Lower leg skin (tissue), 3 donors: ENCODE measurements around the gene SLC4A4.

Experiments
- POLR2A ChIP-seq, 2 donors: fragments of 450-650 bp; IDR thresholded peaks; one replicate each; pipeline ENCODE4 v1.6.1; 2016 to 2017; ENCODE audit warnings: antibody characterized with exemption in 2 of 2, mild to moderate bottlenecking in 1 of 2, moderate library complexity in 1 of 2
- TF ChIP-seq, protein P1 (sequence below), 3 donors: fragments of 450-650 bp; IDR thresholded peaks; one replicate each; pipeline ENCODE4 v1.5.1; 2016; ENCODE audit warnings: antibody characterized with exemption in 3 of 3, mild to moderate bottlenecking in 3 of 3, moderate library complexity in 2 of 3

DNA sequence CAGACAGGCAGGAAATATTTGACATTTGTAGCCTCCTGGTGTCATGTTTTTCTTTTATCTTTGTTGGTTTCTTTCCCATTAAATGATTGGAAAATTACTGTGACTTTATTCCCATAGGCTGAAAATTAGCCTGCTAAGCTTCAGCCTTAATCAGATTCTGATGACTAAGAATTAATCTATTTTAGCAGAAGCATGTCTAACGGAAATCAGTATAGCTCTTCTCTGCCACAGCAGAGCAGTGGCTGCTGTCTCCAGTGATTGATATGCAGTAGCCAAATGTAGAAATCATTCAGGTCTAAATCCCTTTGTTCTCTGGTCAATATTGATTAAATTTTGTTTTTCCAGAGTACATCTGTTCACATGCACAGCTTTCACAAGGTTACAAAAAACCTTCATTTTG, 245.8 kb downstream of the SLC4A4 start:
- TF ChIP-seq POLR2A (IDR thresholded peaks at IDR 0.05): no peak
- TF ChIP-seq, protein P1, sequence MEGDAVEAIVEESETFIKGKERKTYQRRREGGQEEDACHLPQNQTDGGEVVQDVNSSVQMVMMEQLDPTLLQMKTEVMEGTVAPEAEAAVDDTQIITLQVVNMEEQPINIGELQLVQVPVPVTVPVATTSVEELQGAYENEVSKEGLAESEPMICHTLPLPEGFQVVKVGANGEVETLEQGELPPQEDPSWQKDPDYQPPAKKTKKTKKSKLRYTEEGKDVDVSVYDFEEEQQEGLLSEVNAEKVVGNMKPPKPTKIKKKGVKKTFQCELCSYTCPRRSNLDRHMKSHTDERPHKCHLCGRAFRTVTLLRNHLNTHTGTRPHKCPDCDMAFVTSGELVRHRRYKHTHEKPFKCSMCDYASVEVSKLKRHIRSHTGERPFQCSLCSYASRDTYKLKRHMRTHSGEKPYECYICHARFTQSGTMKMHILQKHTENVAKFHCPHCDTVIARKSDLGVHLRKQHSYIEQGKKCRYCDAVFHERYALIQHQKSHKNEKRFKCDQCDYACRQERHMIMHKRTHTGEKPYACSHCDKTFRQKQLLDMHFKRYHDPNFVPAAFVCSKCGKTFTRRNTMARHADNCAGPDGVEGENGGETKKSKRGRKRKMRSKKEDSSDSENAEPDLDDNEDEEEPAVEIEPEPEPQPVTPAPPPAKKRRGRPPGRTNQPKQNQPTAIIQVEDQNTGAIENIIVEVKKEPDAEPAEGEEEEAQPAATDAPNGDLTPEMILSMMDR (IDR thresholded peaks at IDR 0.05): no peak
